ENCODE measurements around the gene TMEM125.

The TMEM125 gene

DNA sequence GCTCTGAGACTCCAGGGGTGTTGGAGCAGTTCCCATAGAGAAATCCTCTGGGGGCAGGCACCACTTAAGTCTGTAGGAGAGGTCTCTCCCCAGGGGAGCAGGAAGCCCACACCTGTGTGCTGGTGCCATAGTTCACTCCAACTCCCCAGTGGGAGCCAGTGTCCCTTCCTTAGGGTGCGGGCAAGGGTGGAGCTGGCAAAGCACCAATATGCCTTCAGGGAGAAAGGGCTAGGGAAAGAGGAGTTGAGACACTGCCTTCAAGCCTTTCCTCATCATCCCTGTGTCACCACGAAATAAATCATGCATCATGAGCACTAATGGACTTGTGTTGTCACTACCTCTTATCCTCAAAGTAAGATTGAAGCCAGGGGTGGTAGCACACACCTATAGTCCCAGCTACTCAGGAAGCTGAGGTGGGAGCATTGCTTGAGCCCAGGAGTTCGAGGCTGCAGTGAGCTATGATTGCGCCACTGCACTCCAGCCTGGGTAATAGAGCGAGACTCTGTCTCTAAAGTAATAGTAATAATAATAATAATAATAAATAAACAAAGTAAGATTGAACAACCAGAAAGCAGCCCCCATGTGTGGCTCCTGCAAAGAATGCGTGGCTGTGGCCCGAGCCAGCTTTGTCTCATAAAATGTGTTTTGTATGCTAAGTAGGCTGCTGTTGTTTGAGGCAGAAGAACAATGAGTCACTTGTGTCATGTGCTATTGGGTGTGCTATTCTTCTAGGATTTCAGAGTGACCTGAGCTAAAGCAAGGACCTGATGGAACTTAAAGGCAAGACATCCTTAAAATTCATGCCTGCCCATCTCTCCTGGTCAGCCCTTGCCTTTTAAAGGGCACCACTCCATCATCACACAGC is 24.3 kb downstream of the TMEM125 start:
- peak; percentile 54 for DNase-seq (ENCODE audit: low spot score)

GRCh38 chr1:43294761-43295160 is 25.0 kb downstream of the TMEM125 start:
- no peak for DNase-seq (ENCODE audit: low spot score)

GRCh38 chr1:43296207-43296606 is 26.4 kb downstream of the TMEM125 start:
- no peak for DNase-seq (ENCODE audit: low spot score)

DNA sequence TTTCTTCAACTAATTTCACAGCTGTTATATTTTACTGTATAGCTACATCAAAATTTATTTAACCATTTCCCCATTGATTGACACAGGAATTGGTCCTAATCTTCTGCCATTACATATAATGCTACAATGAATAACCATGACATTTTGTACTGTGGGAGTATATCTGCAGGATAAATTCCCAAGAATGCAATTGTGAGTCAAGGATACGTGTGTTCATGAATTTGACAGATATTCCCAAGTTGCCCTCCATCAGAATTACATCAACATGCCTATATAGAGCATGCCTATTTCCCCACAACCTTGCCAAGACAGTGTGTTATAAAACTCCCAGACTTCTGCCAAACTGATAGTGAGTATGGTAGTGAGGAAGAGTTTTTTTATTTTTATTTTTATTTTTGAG is 28.3 kb downstream of the TMEM125 start:
- no peak for DNase-seq (ENCODE audit: low spot score)

DNA sequence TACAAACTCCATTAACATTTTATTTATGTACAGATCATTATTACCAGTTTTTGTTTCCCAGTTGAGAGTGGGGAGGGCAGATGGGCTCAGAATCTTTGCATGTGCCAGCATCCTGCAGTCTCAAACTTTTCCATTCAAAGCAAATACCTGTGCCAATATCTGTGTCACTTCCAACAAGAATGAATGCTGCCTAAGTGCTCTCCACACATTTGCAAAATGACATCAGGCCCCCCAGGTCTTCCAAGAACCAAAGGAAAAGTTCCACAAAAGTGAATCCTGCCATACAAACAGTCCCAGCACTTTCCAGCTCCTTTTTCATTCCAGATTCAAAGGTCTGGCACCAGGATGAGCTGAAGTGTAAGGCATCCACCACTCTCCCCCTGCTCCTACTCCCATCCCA is 29.3 kb downstream of the TMEM125 start:
- no peak for DNase-seq (ENCODE audit: low spot score)

DNA sequence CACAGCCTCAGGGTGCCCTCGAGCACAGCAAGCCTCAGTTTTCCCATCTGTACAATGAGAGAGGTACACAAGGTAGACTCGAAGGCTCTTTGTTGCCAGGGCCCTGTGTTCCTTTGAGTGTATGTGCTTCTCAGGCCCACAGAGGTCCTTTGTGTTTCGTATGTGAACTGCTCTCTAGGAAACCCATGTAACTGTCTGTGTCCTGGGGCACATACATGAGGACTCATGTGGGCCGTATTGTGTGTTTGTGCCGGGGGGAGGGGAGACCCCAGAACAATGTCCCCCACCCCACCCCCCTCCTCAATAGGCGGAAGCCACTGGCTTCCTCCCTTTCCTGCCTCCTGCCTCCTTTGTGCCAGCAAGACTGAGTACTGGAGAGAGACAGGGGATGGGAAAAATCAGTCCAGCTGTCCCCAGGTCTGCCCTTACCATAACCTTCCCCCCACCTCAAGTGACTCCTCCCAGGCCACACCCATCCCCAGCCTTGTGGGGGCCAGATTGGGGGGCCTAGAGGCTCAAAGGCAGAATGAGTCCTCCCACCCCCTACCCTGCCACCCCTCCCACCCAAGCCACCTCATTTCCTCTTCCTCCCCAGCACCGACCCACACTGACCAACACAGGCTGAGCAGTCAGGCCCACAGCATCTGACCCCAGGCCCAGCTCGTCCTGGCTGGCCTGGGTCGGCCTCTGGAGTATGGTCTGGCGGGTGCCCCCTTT is 30.8 kb downstream of the TMEM125 start, which contains the start of gene TIE1:
Gene TIE1, plus strand, starts transcription at position 605 of the 717 bp plus-strand sequence. Its CDS starts 90 bp downstream, at position 695.
- no peak for DNase-seq (ENCODE audit: low spot score)

DNA sequence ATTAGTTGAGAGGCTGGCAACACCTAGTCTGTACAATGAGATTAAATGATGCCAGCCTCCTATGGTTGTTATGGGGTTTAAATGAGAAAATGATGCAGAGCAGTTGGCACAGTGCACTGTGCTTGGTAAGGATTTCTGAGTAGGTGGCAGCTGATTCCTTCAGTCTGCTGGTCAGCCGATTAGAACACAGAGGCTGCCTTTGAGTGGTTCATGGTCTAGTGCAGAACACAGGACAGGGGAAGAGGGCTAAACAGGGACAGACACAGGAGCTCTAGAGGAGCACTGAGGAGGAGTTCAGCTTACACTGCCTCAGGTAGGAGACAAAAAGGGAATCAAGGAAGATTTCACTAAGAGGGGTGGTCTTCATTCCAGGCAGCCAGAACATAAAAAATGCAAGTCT is 32.4 kb downstream of the TMEM125 start:
- DNase-seq (ENCODE audit: low spot score), result no peak

DNA sequence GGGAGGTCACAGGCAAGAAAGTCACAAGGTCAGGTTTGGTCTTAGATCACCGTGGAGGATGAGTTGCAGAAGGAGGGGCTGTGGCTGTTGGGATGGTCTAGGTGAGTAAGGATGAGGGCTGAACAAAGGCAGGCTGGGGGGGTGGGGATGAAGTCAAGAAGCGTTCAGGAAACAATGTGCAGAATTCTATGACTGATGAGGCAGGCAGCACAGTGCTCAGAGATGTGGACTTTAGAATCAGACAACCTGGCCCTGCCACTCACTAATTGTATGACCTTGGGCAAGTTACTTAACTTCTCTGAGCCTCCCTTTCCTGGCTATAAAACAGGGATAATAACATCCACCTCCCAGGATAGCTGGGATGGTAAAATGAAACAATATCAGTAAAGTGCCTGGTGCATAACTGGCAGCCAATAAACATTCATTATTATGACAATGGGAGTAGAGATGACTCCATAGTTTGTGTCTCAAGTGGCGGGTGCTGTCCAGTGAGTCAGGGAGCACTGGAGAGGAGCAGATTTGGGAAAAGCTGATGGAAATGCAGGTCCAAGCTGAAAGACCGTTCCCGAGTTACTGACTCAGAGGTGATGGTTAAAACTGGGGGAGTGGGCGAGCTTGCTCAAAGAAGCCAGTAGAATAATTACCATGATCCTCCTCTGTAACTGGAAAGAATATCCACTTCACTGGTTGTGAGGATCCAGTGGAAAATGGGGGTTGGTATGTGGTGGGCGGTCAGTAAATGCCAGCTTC is 33.1 kb downstream of the TMEM125 start:
- DNase-seq (ENCODE audit: low spot score), result no peak

- no peak for DNase-seq (ENCODE audit: low spot score)
Observed at GRCh38 chr1:43303471-43304313, 33.9 kb downstream of the TMEM125 start.

- DNase-seq (ENCODE audit: low spot score), result no peak
Observed at GRCh38 chr1:43304314-43304681, 34.5 kb downstream of the TMEM125 start.

- DNase-seq (ENCODE audit: low spot score), result no peak
Observed at GRCh38 chr1:43304771-43305300, 35.1 kb downstream of the TMEM125 start.

GRCh38 chr1:43305461-43305860 is 35.7 kb downstream of the TMEM125 start:
- no peak for DNase-seq (ENCODE audit: low spot score)

GRCh38 chr1:43305926-43306687 is 36.3 kb downstream of the TMEM125 start:
- no peak for DNase-seq (ENCODE audit: low spot score)

DNA sequence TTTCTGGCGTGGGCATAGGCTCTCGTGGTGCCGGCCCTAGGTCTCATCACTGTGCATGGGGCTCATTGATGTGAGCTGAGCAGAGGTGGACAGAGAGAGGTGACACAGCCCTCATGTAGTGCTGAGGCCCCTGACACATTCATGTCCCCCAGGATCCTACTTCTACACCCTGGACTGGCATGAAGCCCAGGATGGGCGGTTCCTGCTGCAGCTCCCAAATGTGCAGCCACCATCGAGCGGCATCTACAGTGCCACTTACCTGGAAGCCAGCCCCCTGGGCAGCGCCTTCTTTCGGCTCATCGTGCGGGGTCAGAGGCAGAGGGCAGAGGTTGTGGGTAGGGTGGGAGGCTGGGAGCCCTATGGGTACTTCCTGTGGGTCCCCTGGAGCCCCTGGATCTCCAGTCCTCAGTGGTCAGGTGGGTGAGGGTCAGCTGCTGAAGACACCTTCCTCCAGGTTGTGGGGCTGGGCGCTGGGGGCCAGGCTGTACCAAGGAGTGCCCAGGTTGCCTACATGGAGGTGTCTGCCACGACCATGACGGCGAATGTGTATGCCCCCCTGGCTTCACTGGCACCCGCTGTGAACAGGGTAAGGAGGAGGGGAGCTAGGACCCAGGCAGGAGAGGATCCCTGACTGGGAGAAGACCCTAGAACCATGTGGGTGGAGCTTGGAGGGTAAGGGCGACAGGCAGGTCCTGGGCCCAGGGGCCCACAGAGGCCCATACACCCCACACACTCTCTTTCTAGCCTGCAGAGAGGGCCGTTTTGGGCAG is 37.1 kb downstream of the TMEM125 start:
- DNase-seq (ENCODE audit: low spot score), result no peak

DNA sequence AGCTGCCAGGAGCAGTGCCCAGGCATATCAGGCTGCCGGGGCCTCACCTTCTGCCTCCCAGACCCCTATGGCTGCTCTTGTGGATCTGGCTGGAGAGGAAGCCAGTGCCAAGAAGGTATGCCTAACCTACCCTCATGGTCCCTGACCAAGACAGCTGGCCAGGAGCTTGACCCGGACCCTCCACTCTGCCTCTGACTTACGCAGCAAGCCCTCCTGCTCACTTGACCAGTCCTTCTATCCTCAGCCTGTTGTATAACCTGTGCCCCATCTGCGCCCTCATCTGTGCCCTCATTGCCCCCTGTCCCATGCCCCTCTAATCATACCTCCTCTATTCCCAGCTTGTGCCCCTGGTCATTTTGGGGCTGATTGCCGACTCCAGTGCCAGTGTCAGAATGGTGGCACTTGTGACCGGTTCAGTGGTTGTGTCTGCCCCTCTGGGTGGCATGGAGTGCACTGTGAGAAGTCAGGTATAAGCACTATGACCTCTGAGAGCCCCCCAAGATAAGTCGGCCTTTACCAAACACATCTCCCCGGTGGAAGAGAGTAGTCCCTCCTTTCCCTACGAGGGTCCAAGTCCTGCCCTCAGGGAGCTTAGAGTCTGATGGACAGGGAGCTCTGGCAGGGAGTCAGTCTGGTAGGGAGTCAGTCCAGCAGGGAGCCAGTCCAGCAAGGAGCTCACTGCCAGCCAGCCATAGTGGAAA is 37.8 kb downstream of the TMEM125 start:
- DNase-seq (ENCODE audit: low spot score), result no peak

GRCh38 chr1:43308635-43309404 is 39.0 kb downstream of the TMEM125 start:
- DNase-seq (ENCODE audit: low spot score), result no peak

- DNase-seq (ENCODE audit: low spot score), result no peak
Observed at GRCh38 chr1:43309405-43310025, 39.7 kb downstream of the TMEM125 start.

- DNase-seq (ENCODE audit: low spot score), result no peak
Observed at GRCh38 chr1:43311521-43311920, 41.7 kb downstream of the TMEM125 start.

Measured in SW480 (cell line).